Endothelial cell of umbilical vein (primary cell): ENCODE measurements around the gene UTS2B.

ENCODE experiments used
- MYC ChIP-seq: IDR thresholded peaks from one replicate; pipeline ENCODE4 v1.6.1; 2011; ENCODE audit warnings: mild to moderate bottlenecking, low read depth, low read length
- POLR2A ChIP-seq: IDR thresholded peaks from 2 replicates; pipeline ENCODE4 v1.6.1; 2012; ENCODE audit warnings: low read depth, mild to moderate bottlenecking, control low read depth, low read length
- POLR2AphosphoS5 ChIP-seq: IDR thresholded peaks from 2 replicates; pipeline ENCODE4 v1.6.1; 2012; ENCODE audit warnings: low read depth, mild to moderate bottlenecking, control low read depth, low read length, moderate library complexity; ENCODE audit not compliant: insufficient read depth
- TF ChIP-seq, protein P1 (sequence below), 2 donors: IDR thresholded peaks; 1 replicate in 1 of 2; 2 replicates in 1 of 2; pipeline ENCODE4 v1.5.1; 2011; ENCODE audit warnings: low read length in 2 of 2, mild to moderate bottlenecking in 2 of 2, moderate library complexity in 2 of 2, control low read depth in 1 of 2, inconsistent platforms in 1 of 2, low read depth in 1 of 2; ENCODE audit not compliant: insufficient read depth in 1 of 2; ENCODE audit errors: extremely low read depth in 1 of 2

DNA sequence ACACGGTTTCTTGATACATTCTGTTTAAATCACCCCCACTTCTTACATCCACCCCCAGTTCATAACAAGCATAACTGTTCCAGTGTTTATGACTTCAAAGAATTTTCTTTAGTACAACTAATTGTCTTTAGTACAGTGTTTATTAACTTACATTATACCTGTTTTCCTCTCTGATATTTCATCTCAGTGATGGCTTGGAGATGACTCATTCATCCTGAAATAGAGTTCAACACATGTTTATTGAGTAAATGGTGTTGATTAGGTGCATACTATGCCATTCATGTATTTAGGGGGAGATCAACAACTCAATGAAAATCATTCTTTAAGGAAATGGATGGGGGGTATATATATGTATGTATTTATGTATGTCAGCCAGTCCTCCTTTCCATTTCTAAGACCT is 21.7 kb upstream of the UTS2B start:
- TF ChIP-seq, protein P1, sequence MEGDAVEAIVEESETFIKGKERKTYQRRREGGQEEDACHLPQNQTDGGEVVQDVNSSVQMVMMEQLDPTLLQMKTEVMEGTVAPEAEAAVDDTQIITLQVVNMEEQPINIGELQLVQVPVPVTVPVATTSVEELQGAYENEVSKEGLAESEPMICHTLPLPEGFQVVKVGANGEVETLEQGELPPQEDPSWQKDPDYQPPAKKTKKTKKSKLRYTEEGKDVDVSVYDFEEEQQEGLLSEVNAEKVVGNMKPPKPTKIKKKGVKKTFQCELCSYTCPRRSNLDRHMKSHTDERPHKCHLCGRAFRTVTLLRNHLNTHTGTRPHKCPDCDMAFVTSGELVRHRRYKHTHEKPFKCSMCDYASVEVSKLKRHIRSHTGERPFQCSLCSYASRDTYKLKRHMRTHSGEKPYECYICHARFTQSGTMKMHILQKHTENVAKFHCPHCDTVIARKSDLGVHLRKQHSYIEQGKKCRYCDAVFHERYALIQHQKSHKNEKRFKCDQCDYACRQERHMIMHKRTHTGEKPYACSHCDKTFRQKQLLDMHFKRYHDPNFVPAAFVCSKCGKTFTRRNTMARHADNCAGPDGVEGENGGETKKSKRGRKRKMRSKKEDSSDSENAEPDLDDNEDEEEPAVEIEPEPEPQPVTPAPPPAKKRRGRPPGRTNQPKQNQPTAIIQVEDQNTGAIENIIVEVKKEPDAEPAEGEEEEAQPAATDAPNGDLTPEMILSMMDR (IDR thresholded peaks at IDR 0.05; ENCODE audit: extremely low read depth in 1 of 2, insufficient read depth in 1 of 2, low read depth in 1 of 2, low read length in 2 of 2), result no peak
- TF ChIP-seq POLR2AphosphoS5 (no peak), MYC (no peak), POLR2A (no peak)
